NCI-H345 treated with DMSO at 0.1 percent for 48 hours (cell line): ENCODE measurements around the gene CLK2.

Source experiments
- DNase-seq: peaks from one replicate; lab custom pipeline; 2025; ENCODE audit not compliant: unreplicated experiment; lab: John Stamatoyannopoulos, UW

Gene CLK2

GRCh38 chr1:155273343-155274245, at the start of gene CLK2:
Gene CLK2 (minus strand): TSS chr1:155273504. CDS start chr1:155270977, 2,527 bp downstream.
- peak; percentile 99 for DNase-seq

GRCh38 chr1:155322571-155322952, 49.3 kb upstream of the CLK2 start:
- peak; percentile 60 for DNase-seq

GRCh38 chr1:155321639-155322503, 48.6 kb upstream of the CLK2 start:
- no peak for DNase-seq

- peak; percentile 30 for DNase-seq
Observed at GRCh38 chr1:155320661-155321617, 47.6 kb upstream of the CLK2 start, which contains the start of gene RUSC1. Gene RUSC1 (plus strand): TSS chr1:155320894. CDS start chr1:155321774, 880 bp downstream.

GRCh38 chr1:155320252-155320651, 46.9 kb upstream of the CLK2 start:
- DNase-seq, result no peak

GRCh38 chr1:155319536-155319935, 46.2 kb upstream of the CLK2 start:
- DNase-seq, result no peak

- no peak for DNase-seq
Observed at GRCh38 chr1:155318082-155318481, 44.8 kb upstream of the CLK2 start.

GRCh38 chr1:155316922-155317321, 43.6 kb upstream of the CLK2 start:
- DNase-seq, result no peak

GRCh38 chr1:155313261-155313660, 40.0 kb upstream of the CLK2 start:
- DNase-seq, result no peak

- no peak for DNase-seq
Observed at GRCh38 chr1:155309423-155310021, 36.2 kb upstream of the CLK2 start.

- DNase-seq, result peak; percentile 100
Observed at GRCh38 chr1:155308493-155309422, 35.5 kb upstream of the CLK2 start, which contains the start of gene FDPS. Gene FDPS (plus strand): TSS chr1:155308866. CDS start chr1:155309790, 924 bp downstream.

GRCh38 chr1:155307247-155307740, 34.0 kb upstream of the CLK2 start:
- DNase-seq, result no peak

- DNase-seq, result no peak
Observed at GRCh38 chr1:155305881-155306391, 32.6 kb upstream of the CLK2 start.

GRCh38 chr1:155304558-155305063, 31.3 kb upstream of the CLK2 start:
- no peak for DNase-seq

GRCh38 chr1:155301342-155301841, 28.1 kb upstream of the CLK2 start, which contains the start of gene PKLR:
Gene PKLR (minus strand): TSS chr1:155301438. CDS start chr1:155301395, 43 bp downstream.
- DNase-seq, result no peak

- no peak for DNase-seq
Observed at GRCh38 chr1:155300553-155301329, 27.4 kb upstream of the CLK2 start.

- DNase-seq, result no peak
Observed at GRCh38 chr1:155300024-155300423, 26.7 kb upstream of the CLK2 start.
